D341Med (cell line): ENCODE measurements around the gene ITIH5.

Source experiments
- DNase-seq: peaks from one replicate; pipeline ENCODE4 v3.0.0; 2012; ENCODE audit warnings: low spot score

Gene ITIH5

GRCh38 chr10:7583626-7584025 is 83.1 kb downstream of the ITIH5 start:
- DNase-seq, result no peak

- no peak for DNase-seq
Measured at GRCh38 chr10:7580520-7580919, 86.2 kb downstream of the ITIH5 start.

- no peak for DNase-seq
Measured at GRCh38 chr10:7579681-7580080, 87.1 kb downstream of the ITIH5 start.

GRCh38 chr10:7577579-7577978 is 89.2 kb downstream of the ITIH5 start:
- DNase-seq, result no peak

GRCh38 chr10:7577176-7577575 is 89.6 kb downstream of the ITIH5 start:
- no peak for DNase-seq

GRCh38 chr10:7576340-7576739 is 90.4 kb downstream of the ITIH5 start:
- no peak for DNase-seq

- DNase-seq, result no peak
Measured at GRCh38 chr10:7572391-7572790, 94.4 kb downstream of the ITIH5 start.

- no peak for DNase-seq
Measured at GRCh38 chr10:7571981-7572380, 94.8 kb downstream of the ITIH5 start.

- no peak for DNase-seq
Measured at GRCh38 chr10:7567911-7568620, 98.7 kb downstream of the ITIH5 start.

- no peak for DNase-seq
Measured at GRCh38 chr10:7566891-7567290, 99.9 kb downstream of the ITIH5 start.

- DNase-seq, result no peak
Measured at GRCh38 chr10:7565871-7566270, 100.9 kb downstream of the ITIH5 start.

- DNase-seq, result no peak
Measured at GRCh38 chr10:7563770-7564169, 103.0 kb downstream of the ITIH5 start.

- no peak for DNase-seq
Measured at GRCh38 chr10:7563368-7563767, 103.4 kb downstream of the ITIH5 start.

GRCh38 chr10:7561985-7562384 is 104.8 kb downstream of the ITIH5 start:
- no peak for DNase-seq

GRCh38 chr10:7561216-7561893 is 105.4 kb downstream of the ITIH5 start:
- no peak for DNase-seq

- DNase-seq, result no peak
Measured at GRCh38 chr10:7560519-7560918, 106.2 kb downstream of the ITIH5 start.

- DNase-seq, result no peak
Measured at GRCh38 chr10:7559386-7559785, 107.4 kb downstream of the ITIH5 start.

GRCh38 chr10:7558036-7558435 is 108.7 kb downstream of the ITIH5 start:
- no peak for DNase-seq

GRCh38 chr10:7553531-7553930 is 113.2 kb downstream of the ITIH5 start:
- DNase-seq, result no peak

GRCh38 chr10:7551950-7552716 is 114.6 kb downstream of the ITIH5 start:
- DNase-seq, result no peak

- no peak for DNase-seq
Measured at GRCh38 chr10:7551289-7551688, 115.5 kb downstream of the ITIH5 start.

- DNase-seq, result no peak
Measured at GRCh38 chr10:7550013-7550412, 116.8 kb downstream of the ITIH5 start.

GRCh38 chr10:7547829-7548228 is 118.9 kb downstream of the ITIH5 start:
- no peak for DNase-seq
